IMR-90 (cell line): ENCODE data around the gene OSBPL1A.

ENCODE experiments used
- MAFK ChIP-seq: IDR thresholded peaks from 2 replicates; pipeline ENCODE4 v1.6.1; 2012; ENCODE audit warnings: low read depth, low read length, improper control_type of control experiment
- TF ChIP-seq, protein P1 (sequence below): conservative IDR thresholded peaks from 2 replicates; pipeline ENCODE4 v1.5.1; 2012; ENCODE audit warnings: mild to moderate bottlenecking, low read depth, low read length, improper control_type of control experiment

DNA sequence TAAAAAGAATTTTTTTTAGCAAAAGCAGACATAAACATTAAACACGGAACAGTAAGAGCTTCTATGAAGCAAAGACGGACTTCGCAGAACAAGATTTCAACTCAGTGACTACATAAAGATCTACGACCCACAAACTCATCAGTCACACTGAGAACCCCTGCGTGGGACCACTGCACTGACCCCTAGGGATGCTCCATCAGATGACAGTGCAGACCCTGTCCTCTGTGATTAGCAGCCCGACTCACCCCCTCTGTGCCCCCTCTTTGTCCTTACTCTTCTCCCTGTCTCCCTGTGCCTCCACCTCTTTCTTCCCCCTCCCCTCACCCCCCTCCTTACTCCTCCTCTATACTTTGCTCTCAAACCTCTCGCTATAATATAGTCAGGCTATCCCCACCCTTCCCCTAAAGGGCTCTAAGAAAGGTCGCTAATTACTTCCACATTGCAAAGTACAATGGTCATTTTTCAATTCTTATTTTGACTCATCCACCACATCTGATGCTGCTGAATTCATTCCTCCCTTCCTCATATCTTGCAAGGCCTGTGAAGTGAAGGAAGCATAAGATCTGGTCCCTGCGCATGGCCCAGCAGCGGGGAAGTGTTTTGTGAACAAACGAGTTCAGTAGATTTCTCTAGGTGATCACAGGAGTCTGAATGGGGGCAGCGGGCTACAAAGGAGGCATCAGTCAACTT lies 169.5 kb downstream of the OSBPL1A start:
- TF ChIP-seq MAFK: no peak
- TF ChIP-seq, protein P1, sequence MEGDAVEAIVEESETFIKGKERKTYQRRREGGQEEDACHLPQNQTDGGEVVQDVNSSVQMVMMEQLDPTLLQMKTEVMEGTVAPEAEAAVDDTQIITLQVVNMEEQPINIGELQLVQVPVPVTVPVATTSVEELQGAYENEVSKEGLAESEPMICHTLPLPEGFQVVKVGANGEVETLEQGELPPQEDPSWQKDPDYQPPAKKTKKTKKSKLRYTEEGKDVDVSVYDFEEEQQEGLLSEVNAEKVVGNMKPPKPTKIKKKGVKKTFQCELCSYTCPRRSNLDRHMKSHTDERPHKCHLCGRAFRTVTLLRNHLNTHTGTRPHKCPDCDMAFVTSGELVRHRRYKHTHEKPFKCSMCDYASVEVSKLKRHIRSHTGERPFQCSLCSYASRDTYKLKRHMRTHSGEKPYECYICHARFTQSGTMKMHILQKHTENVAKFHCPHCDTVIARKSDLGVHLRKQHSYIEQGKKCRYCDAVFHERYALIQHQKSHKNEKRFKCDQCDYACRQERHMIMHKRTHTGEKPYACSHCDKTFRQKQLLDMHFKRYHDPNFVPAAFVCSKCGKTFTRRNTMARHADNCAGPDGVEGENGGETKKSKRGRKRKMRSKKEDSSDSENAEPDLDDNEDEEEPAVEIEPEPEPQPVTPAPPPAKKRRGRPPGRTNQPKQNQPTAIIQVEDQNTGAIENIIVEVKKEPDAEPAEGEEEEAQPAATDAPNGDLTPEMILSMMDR: no peak
